Ovary (tissue), 9 donors: Measurements from ENCODE around the gene NOXRED1. TPM values are rescaled to one million over a fixed set of nuclear protein-coding genes. Genes with fewer than 3 reads are reported as not detected.
"Not testable (repeated sequence)": the region's sequence is repeated elsewhere in the genome, so short reads cannot be mapped to it uniquely, and the experiment has no call there.

ENCODE experiments used
- DNase-seq, 5 donors: peaks; one replicate each; pipeline ENCODE4 v3.0.0-alpha.2; 2019 to 2020
- H3K27ac ChIP-seq, 2 donors: fragments of 200-600 bp; one replicate each; pipeline versions ENCODE4 v1.5.1 to v1.8.0; 2019 to 2022
- H3K27me3 ChIP-seq: fragments of 200-600 bp; one replicate; pipeline ENCODE4 v1.8.0; 2022
- H3K36me3 ChIP-seq: fragments of 200-600 bp; sonication (generic); one replicate; pipeline ENCODE4 v1.5.1; 2019
- H3K4me1 ChIP-seq: one replicate; pipeline ENCODE4 v1.8.1; 2013; ENCODE audit warnings: mild to moderate bottlenecking, moderate library complexity; ENCODE audit not compliant: insufficient read depth
- H3K4me3 ChIP-seq: fragments of 200-600 bp; sonication (generic); one replicate; pipeline ENCODE4 v1.5.1; 2017
- H3K9me3 ChIP-seq, 2 donors: fragments of 200-600 bp in 1 of 2; sonication (generic) in 1 of 2; one replicate each; pipeline versions ENCODE4 v1.5.1 to v1.8.1; 2013 to 2019; ENCODE audit warnings: mild to moderate bottlenecking in 1 of 2, moderate library complexity in 1 of 2
- CTCF ChIP-seq, 3 donors: fragments of 450-650 bp in 2 of 3; fragments of 200-600 bp in 1 of 3; IDR thresholded peaks; one replicate each; pipeline versions ENCODE4 v1.5.1 to v1.8.0; 2016 to 2022; ENCODE audit warnings: antibody characterized with exemption in 3 of 3, mild to moderate bottlenecking in 1 of 3
- EP300 ChIP-seq: sonication (generic); formaldehyde crosslinking; IDR thresholded peaks from one replicate; pipeline ENCODE4 v1.6.1; 2017; ENCODE audit warnings: antibody characterized with exemption
- POLR2A ChIP-seq: fragments of 450-650 bp; IDR thresholded peaks from one replicate; pipeline ENCODE4 v1.6.1; 2017; ENCODE audit warnings: antibody characterized with exemption, mild to moderate bottlenecking, moderate library complexity
- WGBS, 3 donors: extraction: QIAGEN DNeasy Blood & Tissue Kit in 1 of 3; methylation state at CpG; one replicate each; pipeline versions ENCODE4 v1.1.5 to v1.1.7; 2013 to 2017; 5-methylcytosine and 5-hydroxymethylcytosine counted together
- intact Hi-C, 4 donors: fragments of 100-400 bp; cut with DNase I; formaldehyde crosslinking; loops; one replicate each; pipeline versions ENCODE4 v1.11.0 to v1.15.1; 2022 to 2023
- polyA plus RNA-seq, 2 donors: library from polyadenylated mRNA; stranded (reverse); fragments of 200-250 nt in 1 of 2; fragments of 350-450 nt in 1 of 2; fragmentation: Illumina TruSeq in 1 of 2; extraction: RNeasy Lipid Tissue Mini Kit (QIAGEN cat#74804) in 1 of 2; gene quantifications; one replicate each; pipeline ENCODE4 v1.2.3, GENCODE V29; 2013 to 2014
- total RNA-seq, 7 donors: library from RNA; depleted of rRNA in 2 of 7; stranded (reverse); fragments of >200 nt in 2 of 7; fragmentation: NEBNext Ultra II Directional in 3 of 7; extraction: Animal tissue kit (Norgen Biotek cat#: 25700) in 3 of 7; gene quantifications; one replicate each; pipeline versions ENCODE4 v1.1.0 to v1.2.4, GENCODE V29; 2016 to 2023
- donor health status: DM: no; HTN: no; CAD: no; lungs with moderate emphysema.
- donor health status: DM: no; HTN: no; CAD: no.
- donor health status: Bipolar disorder and iron deficiency.
- donor health status: DM: yes; HTN: yes; CAD: no.
- donor health status: DM: no; HTN: no; CAD: no.
- donor health status: DM: yes; HTN: yes; CAD: no.

The NOXRED1 gene
- total and polyA plus RNA-seq, 9 donors = 0.23 to 1.1 (median 0.42) TPM; not detected in 1

GRCh38 chr14:77416836-77417235 is 6.5 kb downstream of the NOXRED1 start:
- Histone ChIP-seq H3K4me1 (no peaks in the 10 kb centered on the region), H3K4me3 (no peak overlapping the region), H3K27me3 (no peaks in the 10 kb centered on the region), H3K9me3 (no peaks in the 10 kb centered on the region), H3K27ac (no peak overlapping the region), H3K36me3 (no peaks in the 10 kb centered on the region)
- DNase-seq = no peak
- 84 to 89% (median 86%) methylated on average over 7 to 8 of the region's 8 CpGs for WGBS, 3 donors
- intact Hi-C loops = no loop called here
- TF ChIP-seq EP300 = no peak
- TF ChIP-seq POLR2A = no peak
- no peak for TF ChIP-seq CTCF (IDR thresholded peaks at IDR 0.05)

GRCh38 chr14:77416098-77416497 is 7.2 kb downstream of the NOXRED1 start:
- H3K4me1 ChIP-seq, H3K27me3 ChIP-seq, H3K9me3 ChIP-seq, intact Hi-C loops, H3K4me3 ChIP-seq, DNase-seq, H3K27ac ChIP-seq, H3K36me3 ChIP-seq: not testable (repeated sequence)
- 89 to 98% (median 95%) methylated on average over 2 to 3 of the region's 3 CpGs for WGBS, 3 donors

GRCh38 chr14:77415403-77416030 is 7.8 kb downstream of the NOXRED1 start:
- 93 to 95% (median 94%) methylated on average over 10 of the region's 10 CpGs for WGBS, 3 donors
- intact Hi-C loops = not testable (repeated sequence)

GRCh38 chr14:77409131-77409533 is 14.2 kb downstream of the NOXRED1 start:
- Histone ChIP-seq H3K36me3 (no peaks in the 10 kb centered on the region), H3K4me1 (peaks cover 1% of the 10 kb centered on the region), H3K9me3 (no peaks in the 10 kb centered on the region), H3K27me3 (no peaks in the 10 kb centered on the region), H3K4me3 (no peak overlapping the region), H3K27ac (no peak overlapping the region)
- DNase-seq = no peak
- TF ChIP-seq CTCF (IDR thresholded peaks at IDR 0.05) (no peak), EP300 (no peak), POLR2A (no peak)
- intact Hi-C loops = no loop called here
- 50 to 59% (median 50%) methylated on average over 3 of the region's 3 CpGs for WGBS, 3 donors

More at GRCh38 chr14:77415403-77416030, 7.8 kb downstream of the NOXRED1 start:
- not testable (repeated sequence) for H3K27me3 ChIP-seq, H3K36me3 ChIP-seq, H3K4me3 ChIP-seq, H3K27ac ChIP-seq, H3K9me3 ChIP-seq, DNase-seq, H3K4me1 ChIP-seq

GRCh38 chr14:77407158-77407557 is 16.2 kb downstream of the NOXRED1 start:
- Histone ChIP-seq H3K27ac (no peak overlapping the region), H3K4me1 (peaks cover 1% of the 10 kb centered on the region), H3K36me3 (no peaks in the 10 kb centered on the region), H3K27me3 (no peaks in the 10 kb centered on the region), H3K4me3 (no peak overlapping the region), H3K9me3 (no peaks in the 10 kb centered on the region)
- intact Hi-C loops = no loop called here
- 53 to 64% (median 62%) methylated on average over 2 of the region's 2 CpGs for WGBS, 3 donors
- no peak for DNase-seq
- no peak for TF ChIP-seq POLR2A
- no peak for TF ChIP-seq EP300
- TF ChIP-seq CTCF (IDR thresholded peaks at IDR 0.05) = no peak
